ENCODE data around the gene ZNF385A.

The ZNF385A gene

DNA sequence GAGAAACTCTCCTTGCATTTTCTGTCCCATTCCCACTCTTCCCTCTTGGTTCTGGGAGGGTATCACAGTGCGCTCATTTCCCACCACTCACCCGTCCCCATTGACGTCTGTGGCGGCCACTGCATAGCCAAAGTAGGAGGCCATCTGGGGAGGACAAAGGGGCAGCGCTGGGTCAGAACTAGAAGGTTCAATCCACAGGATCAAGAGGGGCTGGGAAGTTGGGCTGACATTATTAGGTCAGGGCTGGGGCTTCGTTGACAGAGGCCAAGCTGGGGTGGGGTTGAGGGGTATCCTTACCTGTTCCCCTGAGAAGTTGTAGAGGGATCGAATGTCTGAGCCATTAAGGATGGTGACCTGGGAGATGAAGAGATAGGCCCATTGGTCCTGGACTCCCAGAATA is 21.0 kb upstream of the ZNF385A start:
- no peak overlapping the region for H3K4me3 ChIP-seq (ENCODE audit: insufficient read length, low read depth)
- no peaks in the 10 kb centered on the region for H3K27me3 ChIP-seq (ENCODE audit: insufficient read depth, insufficient read length)
- H3K9ac ChIP-seq (ENCODE audit: insufficient read length, low read depth), result no peak overlapping the region
- peaks cover 2% of the 10 kb centered on the region for H3K4me1 ChIP-seq (ENCODE audit: insufficient read depth, insufficient read length)
- no peak for DNase-seq (ENCODE audit: low read depth, low spot score)
- peaks cover 97% of the 10 kb centered on the region for H3K36me3 ChIP-seq (ENCODE audit: insufficient read depth, insufficient read length, low read length)
- H3K9me3 ChIP-seq (ENCODE audit: insufficient read depth, low read length), result no peaks in the 10 kb centered on the region
- TF ChIP-seq ZNF274 (IDR thresholded peaks at IDR 0.05; ENCODE audit: low read depth, low read length) (no peak), YY1 (IDR thresholded peaks at IDR 0.05; ENCODE audit: insufficient read depth, insufficient read length) (no peak), SUZ12 (IDR thresholded peaks at IDR 0.05; ENCODE audit: extremely low read depth, insufficient read depth, insufficient read length) (no peak)

DNA sequence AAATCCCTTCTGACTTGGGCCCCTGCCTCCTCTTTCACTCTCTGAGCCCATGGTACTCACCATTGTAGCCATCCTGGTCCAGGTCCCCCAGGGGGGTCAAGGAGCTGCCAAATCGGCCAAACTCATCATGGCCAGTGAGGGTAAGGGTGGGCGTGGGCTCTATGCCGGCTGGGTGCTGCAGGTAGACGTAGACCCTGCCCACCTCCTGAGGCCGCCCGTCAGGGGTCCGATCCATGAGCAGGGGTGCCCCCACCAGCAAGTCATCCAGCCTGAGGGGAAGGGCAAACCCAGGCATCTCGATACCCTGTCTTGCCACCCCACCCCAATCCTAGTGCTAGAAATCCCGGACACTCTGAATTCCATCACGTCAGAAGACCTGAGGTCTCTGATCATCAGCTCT is 20.6 kb upstream of the ZNF385A start:
- Histone ChIP-seq H3K4me3 (ENCODE audit: insufficient read length, low read depth) (no peak overlapping the region), H3K27me3 (ENCODE audit: insufficient read depth, insufficient read length) (no peaks in the 10 kb centered on the region), H3K4me1 (ENCODE audit: insufficient read depth, insufficient read length) (peaks cover 2% of the 10 kb centered on the region), H3K9me3 (ENCODE audit: insufficient read depth, low read length) (no peaks in the 10 kb centered on the region), H3K36me3 (ENCODE audit: insufficient read depth, insufficient read length, low read length) (peaks cover 97% of the 10 kb centered on the region), H3K9ac (ENCODE audit: insufficient read length, low read depth) (no peak overlapping the region)
- TF ChIP-seq SUZ12 (IDR thresholded peaks at IDR 0.05; ENCODE audit: extremely low read depth, insufficient read depth, insufficient read length) (no peak), YY1 (IDR thresholded peaks at IDR 0.05; ENCODE audit: insufficient read depth, insufficient read length) (no peak), ZNF274 (IDR thresholded peaks at IDR 0.05; ENCODE audit: low read depth, low read length) (no peak)
- DNase-seq (ENCODE audit: low read depth, low spot score), result no peak

DNA sequence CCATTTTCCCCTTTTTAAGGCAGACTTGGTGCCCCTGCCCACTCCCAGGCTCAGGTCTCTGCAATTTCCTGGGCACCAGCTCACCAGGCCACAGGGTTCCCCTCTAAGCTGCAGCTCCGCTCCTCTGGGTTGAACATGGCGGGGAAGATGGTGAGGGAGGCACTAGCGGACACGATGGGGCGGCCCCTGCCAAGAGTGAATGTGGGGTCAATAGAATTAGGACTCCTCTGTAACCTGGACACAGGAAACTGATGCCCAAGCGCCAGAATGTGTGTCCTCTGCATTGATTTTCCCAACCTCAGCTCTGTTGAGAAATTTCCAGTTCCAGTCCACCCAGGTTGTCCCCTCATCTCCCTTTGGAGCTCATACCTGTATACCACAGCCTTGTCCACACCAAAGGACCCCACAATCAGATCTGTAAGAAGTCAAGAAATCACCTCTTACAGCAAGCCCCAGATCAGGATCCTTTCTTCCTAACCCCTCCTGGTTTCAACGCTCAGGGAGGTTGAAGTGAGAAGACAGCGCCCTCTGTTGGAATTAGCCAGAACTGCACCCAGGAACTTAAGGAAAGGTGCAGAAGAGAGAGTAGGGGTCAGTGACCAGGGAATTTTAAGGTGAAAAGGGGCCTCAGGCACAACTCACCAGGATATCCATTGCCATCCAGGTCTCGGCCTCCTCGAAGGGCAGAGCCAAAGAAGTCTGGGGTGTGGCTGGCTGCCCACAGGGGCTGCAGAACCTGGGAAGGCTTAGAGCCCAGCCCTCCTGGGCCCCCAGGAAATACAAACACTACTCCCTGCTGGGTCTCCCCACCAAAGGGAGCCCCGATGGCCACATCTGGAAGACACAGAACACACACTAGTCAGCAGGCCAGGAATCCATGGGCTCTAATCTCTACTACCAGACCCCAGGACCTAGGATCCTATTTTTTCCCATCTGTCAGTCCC is 19.8 kb upstream of the ZNF385A start:
- peak; percentile 71 for DNase-seq (ENCODE audit: low read depth, low spot score)
- no peak overlapping the region for H3K9ac ChIP-seq (ENCODE audit: insufficient read length, low read depth)
- H3K36me3 ChIP-seq (ENCODE audit: insufficient read depth, insufficient read length, low read length), result peaks cover 98% of the 10 kb centered on the region
- H3K4me1 ChIP-seq (ENCODE audit: insufficient read depth, insufficient read length), result peaks cover 2% of the 10 kb centered on the region
- H3K9me3 ChIP-seq (ENCODE audit: insufficient read depth, low read length), result no peaks in the 10 kb centered on the region
- H3K27me3 ChIP-seq (ENCODE audit: insufficient read depth, insufficient read length), result no peaks in the 10 kb centered on the region
- TF ChIP-seq SUZ12 (IDR thresholded peaks at IDR 0.05; ENCODE audit: extremely low read depth, insufficient read depth, insufficient read length), result no peak
- no peak for TF ChIP-seq YY1 (IDR thresholded peaks at IDR 0.05; ENCODE audit: insufficient read depth, insufficient read length)
- no peak for TF ChIP-seq ZNF274 (IDR thresholded peaks at IDR 0.05; ENCODE audit: low read depth, low read length)
- H3K4me3 ChIP-seq (ENCODE audit: insufficient read length, low read depth), result no peak overlapping the region

- TF ChIP-seq ZNF274 (IDR thresholded peaks at IDR 0.05; ENCODE audit: low read depth, low read length), result no peak
- TF ChIP-seq YY1 (IDR thresholded peaks at IDR 0.05; ENCODE audit: insufficient read depth, insufficient read length), result no peak
- TF ChIP-seq SUZ12 (IDR thresholded peaks at IDR 0.05; ENCODE audit: extremely low read depth, insufficient read depth, insufficient read length), result no peak
Measured at GRCh38 chr12:54401119-54401518, 16.6 kb upstream of the ZNF385A start.

DNA sequence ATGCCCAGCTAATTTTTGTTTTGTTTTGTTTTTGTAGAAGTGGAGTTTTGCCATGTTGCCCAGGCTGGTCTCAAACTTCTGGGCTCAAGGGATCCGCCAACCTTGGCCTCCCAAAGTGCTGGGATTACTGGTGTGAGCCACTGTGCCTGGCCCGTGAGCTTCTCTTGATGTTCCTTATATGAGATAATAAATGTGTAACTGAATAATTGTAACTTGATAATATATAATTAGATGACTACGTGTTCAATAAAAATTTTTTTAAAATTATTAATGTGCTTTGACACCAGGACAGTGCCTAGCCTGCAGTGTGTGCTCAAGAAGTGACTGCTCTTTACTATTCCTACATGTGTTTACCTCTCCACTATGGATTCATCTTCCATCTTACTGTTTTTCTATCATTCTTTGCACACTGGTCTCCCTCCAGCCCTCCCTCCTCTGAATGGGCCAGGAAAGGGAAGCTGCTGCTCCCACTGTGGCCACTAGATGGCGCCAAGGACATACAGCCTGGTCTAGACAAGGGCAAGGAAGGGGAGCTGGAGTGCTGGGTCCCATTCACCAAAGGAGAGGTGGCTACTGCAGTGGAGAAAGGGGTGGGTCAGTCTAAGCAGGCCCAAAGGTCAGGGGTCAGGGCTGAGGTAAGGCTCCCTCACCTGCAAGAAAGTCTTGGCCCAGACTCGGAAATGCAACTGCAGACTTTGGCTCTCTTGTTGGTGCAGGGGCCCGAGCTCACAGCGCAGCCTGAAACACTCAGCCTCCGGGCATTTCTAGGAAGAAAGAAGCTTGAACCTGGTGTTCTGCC is 14.7 kb upstream of the ZNF385A start:
- H3K27me3 ChIP-seq (ENCODE audit: insufficient read depth, insufficient read length), result no peaks in the 10 kb centered on the region
- TF ChIP-seq ZNF274 (IDR thresholded peaks at IDR 0.05; ENCODE audit: low read depth, low read length) (no peak), YY1 (IDR thresholded peaks at IDR 0.05; ENCODE audit: insufficient read depth, insufficient read length) (no peak), SUZ12 (IDR thresholded peaks at IDR 0.05; ENCODE audit: extremely low read depth, insufficient read depth, insufficient read length) (no peak)
- H3K4me3 ChIP-seq (ENCODE audit: insufficient read length, low read depth), result no peak overlapping the region
- no peaks in the 10 kb centered on the region for H3K9me3 ChIP-seq (ENCODE audit: insufficient read depth, low read length)
- H3K36me3 ChIP-seq (ENCODE audit: insufficient read depth, insufficient read length, low read length), result peaks cover 96% of the 10 kb centered on the region
- DNase-seq (ENCODE audit: low read depth, low spot score), result peak; percentile 77
- H3K9ac ChIP-seq (ENCODE audit: insufficient read length, low read depth), result no peak overlapping the region
- no peaks in the 10 kb centered on the region for H3K4me1 ChIP-seq (ENCODE audit: insufficient read depth, insufficient read length)

More at GRCh38 chr12:54401119-54401518, 16.6 kb upstream of the ZNF385A start:
- Histone ChIP-seq H3K9me3 (ENCODE audit: insufficient read depth, low read length) (no peaks in the 10 kb centered on the region), H3K4me1 (ENCODE audit: insufficient read depth, insufficient read length) (peaks cover 2% of the 10 kb centered on the region), H3K36me3 (ENCODE audit: insufficient read depth, insufficient read length, low read length) (peaks cover 96% of the 10 kb centered on the region), H3K27me3 (ENCODE audit: insufficient read depth, insufficient read length) (no peaks in the 10 kb centered on the region), H3K9ac (ENCODE audit: insufficient read length, low read depth) (no peak overlapping the region), H3K4me3 (ENCODE audit: insufficient read length, low read depth) (no peak overlapping the region)
- no peak for DNase-seq (ENCODE audit: low read depth, low spot score)

GRCh38 chr12:54398218-54398617 is 13.7 kb upstream of the ZNF385A start:
- H3K4me3 ChIP-seq (ENCODE audit: insufficient read length, low read depth), result no peak overlapping the region
- no peaks in the 10 kb centered on the region for H3K27me3 ChIP-seq (ENCODE audit: insufficient read depth, insufficient read length)
- H3K36me3 ChIP-seq (ENCODE audit: insufficient read depth, insufficient read length, low read length), result peaks cover 92% of the 10 kb centered on the region
- TF ChIP-seq SUZ12 (IDR thresholded peaks at IDR 0.05; ENCODE audit: extremely low read depth, insufficient read depth, insufficient read length) (no peak), YY1 (IDR thresholded peaks at IDR 0.05; ENCODE audit: insufficient read depth, insufficient read length) (no peak), ZNF274 (IDR thresholded peaks at IDR 0.05; ENCODE audit: low read depth, low read length) (no peak)
- peaks cover under 1% of the 10 kb centered on the region for H3K4me1 ChIP-seq (ENCODE audit: insufficient read depth, insufficient read length)
- no peak for DNase-seq (ENCODE audit: low read depth, low spot score)
- H3K9me3 ChIP-seq (ENCODE audit: insufficient read depth, low read length), result no peaks in the 10 kb centered on the region
- no peak overlapping the region for H3K9ac ChIP-seq (ENCODE audit: insufficient read length, low read depth)

DNA sequence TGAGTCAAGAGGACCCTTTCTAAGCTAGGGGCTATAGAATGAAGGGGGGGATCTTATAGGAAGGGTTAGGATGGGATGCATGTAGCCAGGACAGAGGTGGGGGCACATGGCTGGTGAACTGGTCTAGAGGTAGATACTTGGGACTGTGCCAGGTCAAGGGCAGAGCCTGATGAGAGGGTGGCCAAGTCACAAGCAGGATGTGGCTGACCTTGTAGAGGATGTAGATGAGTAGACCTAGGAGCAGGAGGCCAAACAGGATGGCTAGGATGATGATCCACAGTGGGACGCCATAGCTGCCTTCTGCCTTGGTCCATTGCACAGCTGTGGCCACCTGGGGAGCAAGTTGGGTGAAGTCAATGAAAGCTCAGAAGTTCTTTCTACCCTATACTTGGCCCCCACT is 12.6 kb upstream of the ZNF385A start:
- Histone ChIP-seq H3K9me3 (ENCODE audit: insufficient read depth, low read length) (no peaks in the 10 kb centered on the region), H3K27me3 (ENCODE audit: insufficient read depth, insufficient read length) (no peaks in the 10 kb centered on the region), H3K36me3 (ENCODE audit: insufficient read depth, insufficient read length, low read length) (peaks cover 81% of the 10 kb centered on the region), H3K4me3 (ENCODE audit: insufficient read length, low read depth) (no peak overlapping the region), H3K9ac (ENCODE audit: insufficient read length, low read depth) (no peak overlapping the region), H3K4me1 (ENCODE audit: insufficient read depth, insufficient read length) (peaks cover 4% of the 10 kb centered on the region)
- TF ChIP-seq ZNF274 (IDR thresholded peaks at IDR 0.05; ENCODE audit: low read depth, low read length), result no peak
- no peak for TF ChIP-seq YY1 (IDR thresholded peaks at IDR 0.05; ENCODE audit: insufficient read depth, insufficient read length)
- no peak for TF ChIP-seq SUZ12 (IDR thresholded peaks at IDR 0.05; ENCODE audit: extremely low read depth, insufficient read depth, insufficient read length)
- DNase-seq (ENCODE audit: low read depth, low spot score), result no peak

All from NT2/D1 (cell line).